ENCODE measurements around the gene ZGRF1. TPM values are rescaled to one million over a fixed set of nuclear protein-coding genes. Genes with fewer than 3 reads are reported as not detected.
A peak's percentile ranks its signal among the peaks of the same experiment; 100 is the strongest.

ZGRF1 gene
- total and polyA plus RNA-seq, 9 of the 15 experiments (the other 6 are each of a cell fraction or from before 2014, with no cell fraction given), result 8.8 to 35.2 (median 22.0) TPM

DNA sequence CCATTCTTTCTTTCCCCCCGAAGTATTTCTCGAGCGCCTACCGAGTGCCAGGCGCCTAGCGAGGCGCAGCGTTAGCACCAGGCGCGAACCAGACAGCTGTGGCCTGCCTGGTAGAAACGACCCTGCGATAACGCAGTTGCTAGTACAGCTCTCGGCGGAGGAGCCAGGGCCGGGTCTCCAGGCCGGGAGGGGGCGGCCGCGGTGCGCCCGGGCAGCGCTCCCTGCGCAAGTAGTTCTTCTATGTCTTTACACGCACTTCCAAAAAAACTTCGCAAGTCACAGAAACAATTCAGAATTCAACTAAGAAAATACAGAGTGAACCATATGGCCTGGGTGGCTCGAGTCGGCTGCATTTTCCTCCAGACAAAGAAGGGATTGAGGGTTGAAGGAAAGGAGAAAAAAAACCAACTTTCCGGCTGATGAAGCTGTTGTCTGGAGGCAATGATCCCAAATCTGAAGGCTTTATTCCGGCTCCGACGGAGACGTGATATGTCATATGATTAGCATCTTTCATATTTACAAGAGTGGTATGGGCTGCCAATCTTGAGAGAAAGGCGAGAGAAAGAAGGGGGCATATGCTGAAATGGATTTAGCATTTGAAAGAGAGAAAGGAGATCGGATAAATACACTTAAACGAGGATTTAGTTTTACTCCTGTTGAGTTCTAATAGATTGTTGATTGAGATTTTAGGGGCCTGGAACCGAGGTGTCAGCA lies 113.5 kb downstream of the ZGRF1 start (continued):
- TF ChIP-seq, protein P1, sequence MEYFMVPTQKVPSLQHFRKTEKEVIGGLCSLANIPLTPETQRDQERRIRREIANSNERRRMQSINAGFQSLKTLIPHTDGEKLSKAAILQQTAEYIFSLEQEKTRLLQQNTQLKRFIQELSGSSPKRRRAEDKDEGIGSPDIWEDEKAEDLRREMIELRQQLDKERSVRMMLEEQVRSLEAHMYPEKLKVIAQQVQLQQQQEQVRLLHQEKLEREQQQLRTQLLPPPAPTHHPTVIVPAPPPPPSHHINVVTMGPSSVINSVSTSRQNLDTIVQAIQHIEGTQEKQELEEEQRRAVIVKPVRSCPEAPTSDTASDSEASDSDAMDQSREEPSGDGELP (CRISPR knock-in tag; IDR thresholded peaks at IDR 0.05; ENCODE audit: borderline replicate concordance), result peak; percentile 38; the same call in 1 of the 2 replicates
- TF ChIP-seq EP400 (IDR thresholded peaks at IDR 0.05) (no peak), BRCA1 (IDR thresholded peaks at IDR 0.05) (no peak), BRCA1 (CRISPR knock-in tag; IDR thresholded peaks at IDR 0.05) (no peak), NFIC (IDR thresholded peaks at IDR 0.05) (no peak), GATAD2B (IDR thresholded peaks at IDR 0.05; ENCODE audit: borderline replicate concordance) (no peak), IFI16 (CRISPR knock-in tag; IDR thresholded peaks at IDR 0.05) (no peak), HDAC3 (IDR thresholded peaks at IDR 0.05; ENCODE audit: borderline replicate concordance, partially characterized antibody) (peak; percentile 30), SIRT6 (IDR thresholded peaks at IDR 0.05; ENCODE audit: low read depth, low read length) (no peak), SRSF9 (IDR thresholded peaks at IDR 0.05; ENCODE audit: borderline replicate concordance, low read depth, low read length) (no peak)
- TF ChIP-seq, protein P2, sequence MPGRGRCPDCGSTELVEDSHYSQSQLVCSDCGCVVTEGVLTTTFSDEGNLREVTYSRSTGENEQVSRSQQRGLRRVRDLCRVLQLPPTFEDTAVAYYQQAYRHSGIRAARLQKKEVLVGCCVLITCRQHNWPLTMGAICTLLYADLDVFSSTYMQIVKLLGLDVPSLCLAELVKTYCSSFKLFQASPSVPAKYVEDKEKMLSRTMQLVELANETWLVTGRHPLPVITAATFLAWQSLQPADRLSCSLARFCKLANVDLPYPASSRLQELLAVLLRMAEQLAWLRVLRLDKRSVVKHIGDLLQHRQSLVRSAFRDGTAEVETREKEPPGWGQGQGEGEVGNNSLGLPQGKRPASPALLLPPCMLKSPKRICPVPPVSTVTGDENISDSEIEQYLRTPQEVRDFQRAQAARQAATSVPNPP (IDR thresholded peaks at IDR 0.05; ENCODE audit: borderline replicate concordance, insufficient read depth, insufficient read length), result no peak
- TF ChIP-seq, protein P3, sequence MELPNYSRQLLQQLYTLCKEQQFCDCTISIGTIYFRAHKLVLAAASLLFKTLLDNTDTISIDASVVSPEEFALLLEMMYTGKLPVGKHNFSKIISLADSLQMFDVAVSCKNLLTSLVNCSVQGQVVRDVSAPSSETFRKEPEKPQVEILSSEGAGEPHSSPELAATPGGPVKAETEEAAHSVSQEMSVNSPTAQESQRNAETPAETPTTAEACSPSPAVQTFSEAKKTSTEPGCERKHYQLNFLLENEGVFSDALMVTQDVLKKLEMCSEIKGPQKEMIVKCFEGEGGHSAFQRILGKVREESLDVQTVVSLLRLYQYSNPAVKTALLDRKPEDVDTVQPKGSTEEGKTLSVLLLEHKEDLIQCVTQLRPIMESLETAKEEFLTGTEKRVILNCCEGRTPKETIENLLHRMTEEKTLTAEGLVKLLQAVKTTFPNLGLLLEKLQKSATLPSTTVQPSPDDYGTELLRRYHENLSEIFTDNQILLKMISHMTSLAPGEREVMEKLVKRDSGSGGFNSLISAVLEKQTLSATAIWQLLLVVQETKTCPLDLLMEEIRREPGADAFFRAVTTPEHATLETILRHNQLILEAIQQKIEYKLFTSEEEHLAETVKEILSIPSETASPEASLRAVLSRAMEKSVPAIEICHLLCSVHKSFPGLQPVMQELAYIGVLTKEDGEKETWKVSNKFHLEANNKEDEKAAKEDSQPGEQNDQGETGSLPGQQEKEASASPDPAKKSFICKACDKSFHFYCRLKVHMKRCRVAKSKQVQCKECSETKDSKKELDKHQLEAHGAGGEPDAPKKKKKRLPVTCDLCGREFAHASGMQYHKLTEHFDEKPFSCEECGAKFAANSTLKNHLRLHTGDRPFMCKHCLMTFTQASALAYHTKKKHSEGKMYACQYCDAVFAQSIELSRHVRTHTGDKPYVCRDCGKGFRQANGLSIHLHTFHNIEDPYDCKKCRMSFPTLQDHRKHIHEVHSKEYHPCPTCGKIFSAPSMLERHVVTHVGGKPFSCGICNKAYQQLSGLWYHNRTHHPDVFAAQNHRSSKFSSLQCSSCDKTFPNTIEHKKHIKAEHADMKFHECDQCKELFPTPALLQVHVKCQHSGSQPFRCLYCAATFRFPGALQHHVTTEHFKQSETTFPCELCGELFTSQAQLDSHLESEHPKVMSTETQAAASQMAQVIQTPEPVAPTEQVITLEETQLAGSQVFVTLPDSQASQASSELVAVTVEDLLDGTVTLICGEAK (IDR thresholded peaks at IDR 0.05), result peak; percentile 25; the same call in 1 of the 2 replicates
- TF ChIP-seq, protein P3 (CRISPR knock-in tag; IDR thresholded peaks at IDR 0.05), result no peak
- TF ChIP-seq, protein P4, sequence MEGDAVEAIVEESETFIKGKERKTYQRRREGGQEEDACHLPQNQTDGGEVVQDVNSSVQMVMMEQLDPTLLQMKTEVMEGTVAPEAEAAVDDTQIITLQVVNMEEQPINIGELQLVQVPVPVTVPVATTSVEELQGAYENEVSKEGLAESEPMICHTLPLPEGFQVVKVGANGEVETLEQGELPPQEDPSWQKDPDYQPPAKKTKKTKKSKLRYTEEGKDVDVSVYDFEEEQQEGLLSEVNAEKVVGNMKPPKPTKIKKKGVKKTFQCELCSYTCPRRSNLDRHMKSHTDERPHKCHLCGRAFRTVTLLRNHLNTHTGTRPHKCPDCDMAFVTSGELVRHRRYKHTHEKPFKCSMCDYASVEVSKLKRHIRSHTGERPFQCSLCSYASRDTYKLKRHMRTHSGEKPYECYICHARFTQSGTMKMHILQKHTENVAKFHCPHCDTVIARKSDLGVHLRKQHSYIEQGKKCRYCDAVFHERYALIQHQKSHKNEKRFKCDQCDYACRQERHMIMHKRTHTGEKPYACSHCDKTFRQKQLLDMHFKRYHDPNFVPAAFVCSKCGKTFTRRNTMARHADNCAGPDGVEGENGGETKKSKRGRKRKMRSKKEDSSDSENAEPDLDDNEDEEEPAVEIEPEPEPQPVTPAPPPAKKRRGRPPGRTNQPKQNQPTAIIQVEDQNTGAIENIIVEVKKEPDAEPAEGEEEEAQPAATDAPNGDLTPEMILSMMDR (IDR thresholded peaks at IDR 0.05 in 2 of 3, conservative IDR thresholded peaks at IDR 0.05 in 1 of 3; ENCODE audit: insufficient read depth in 2 of 3, low read depth in 1 of 3, low read length in 3 of 3), result peak; percentile 39 to 54 (median 48)
